B cell (primary cell): ENCODE results near the gene CDH13. TPM values are rescaled to one million over a fixed set of nuclear protein-coding genes. Genes with fewer than 3 reads are reported as not detected.

Experiments
- ATAC-seq: fragments of 200-7000 bp; cut with Tn5 transposase; one replicate; pipeline ENCODE4 v1.10.0; 2021; ENCODE audit warnings: low read depth, mild to moderate bottlenecking, moderate number of reproducible peaks, moderate library complexity
- CTCF ChIA-PET: fragments of 350-600 bp; sonication (Branson Sonifier 250); formaldehyde crosslinking; loops from one replicate; lab custom pipeline; 2021; ENCODE audit warnings: antibody characterized with exemption, inconsistent platforms; lab: Charles Lee
- POLR2A ChIA-PET: fragments of 350-600 bp; sonication (Branson Sonifier 250); formaldehyde crosslinking; loops from one replicate; lab custom pipeline; 2021; ENCODE audit warnings: antibody characterized with exemption; lab: Charles Lee
- DNase-seq: peaks from one replicate; pipeline ENCODE4 v3.0.0; 2013
- H2AFZ ChIP-seq: 2 replicates; pipeline ENCODE4 v1.6.1; 2012; ENCODE audit warnings: mild to moderate bottlenecking, low read depth, low read length; ENCODE audit not compliant: insufficient read depth, poor library complexity, severe bottlenecking
- H3K27ac ChIP-seq, 2 donors: 1 replicate in 1 of 2; 2 replicates in 1 of 2; pipeline ENCODE4 v1.5.1; 2012 to 2013; ENCODE audit warnings: low read length in 2 of 2, mild to moderate bottlenecking in 2 of 2, moderate library complexity in 1 of 2
- H3K27me3 ChIP-seq, 4 experiments: fragments of 200-600 bp in 1 of 4; sonication (generic) in 1 of 4; replicated peaks in 1 of 4; 1 replicate in 2 of 4; 2 replicates in 2 of 4; pipeline versions ENCODE4 v1.6.1 to v1.7.0; 2013 to 2016; ENCODE audit warnings: low read length in 3 of 4, mild to moderate bottlenecking in 2 of 4, mixed read lengths in 1 of 4, moderate library complexity in 1 of 4; ENCODE audit not compliant: insufficient read depth in 4 of 4, control insufficient read depth in 3 of 4; ENCODE audit errors: control extremely low read depth in 1 of 4
- H3K36me3 ChIP-seq, 2 experiments: replicated peaks in 1 of 2; 1 replicate in 1 of 2; 2 replicates in 1 of 2; pipeline versions ENCODE4 v1.6.1 to v1.7.1; 2013; ENCODE audit warnings: low read length in 1 of 2; ENCODE audit not compliant: insufficient read depth in 2 of 2, control insufficient read depth in 1 of 2; ENCODE audit errors: control extremely low read depth in 1 of 2, extremely low read depth in 1 of 2
- H3K4me1 ChIP-seq, 2 donors: fragments of 200-600 bp in 1 of 2; sonication (generic) in 1 of 2; 1 replicate in 1 of 2; 2 replicates in 1 of 2; pipeline versions ENCODE4 v1.5.1 to v1.6.1; 2013 to 2017; ENCODE audit warnings: low read length in 2 of 2; ENCODE audit not compliant: control insufficient read depth in 2 of 2, insufficient read depth in 2 of 2
- H3K4me2 ChIP-seq: replicated peaks from 2 replicates; pipeline ENCODE3; 2012; ENCODE audit warnings: mild to moderate bottlenecking, low read depth, low read length; ENCODE audit not compliant: poor library complexity, severe bottlenecking
- H3K4me3 ChIP-seq, 5 experiments: fragments of 200-600 bp in 1 of 5; sonication (generic) in 1 of 5; 1 replicate in 3 of 5; 2 replicates in 2 of 5; pipeline versions ENCODE4 v1.5.1 to v1.7.0; 2011 to 2016; ENCODE audit warnings: low read length in 4 of 5, mild to moderate bottlenecking in 4 of 5, low read depth in 2 of 5, control low read depth in 1 of 5, moderate library complexity in 1 of 5; ENCODE audit not compliant: insufficient read depth in 1 of 5; ENCODE audit errors: control extremely low read depth in 1 of 5, extremely low read depth in 1 of 5
- H3K79me2 ChIP-seq: fragments of 200-600 bp; sonication (generic); one replicate; pipeline ENCODE4 v1.6.0; 2016; ENCODE audit warnings: low read length; ENCODE audit not compliant: control insufficient read depth, insufficient read depth
- H3K9ac ChIP-seq: fragments of 200-600 bp; sonication (generic); 2 replicates; pipeline ENCODE4 v1.6.1; 2017; ENCODE audit warnings: mild to moderate bottlenecking, low read length, moderate library complexity
- H3K9me3 ChIP-seq, 3 donors: one replicate each; pipeline versions ENCODE4 v1.6.1 to v1.7.1; 2013; ENCODE audit warnings: low read length in 2 of 3; ENCODE audit not compliant: control insufficient read depth in 2 of 3, insufficient read depth in 1 of 3; ENCODE audit errors: control extremely low read depth in 1 of 3
- H4K20me1 ChIP-seq: 2 replicates; pipeline ENCODE4 v1.6.0; 2012; ENCODE audit warnings: mild to moderate bottlenecking, low read length; ENCODE audit not compliant: insufficient read depth, control insufficient read depth, poor library complexity, severe bottlenecking
- H3K27ac Mint-ChIP-seq: one replicate; pipeline ENCODE4 v1.8.0; 2021; ENCODE audit warnings: mixed read lengths
- H3K27me3 Mint-ChIP-seq: one replicate; pipeline ENCODE4 v1.8.0; 2021; ENCODE audit warnings: mixed read lengths
- H3K4me1 Mint-ChIP-seq: one replicate; pipeline ENCODE4 v1.8.0; 2021; ENCODE audit warnings: mixed read lengths
- H3K4me3 Mint-ChIP-seq: one replicate; pipeline ENCODE4 v1.8.0; 2021; ENCODE audit warnings: mixed read lengths
- H3K9me3 Mint-ChIP-seq: one replicate; pipeline ENCODE4 v1.8.0; 2022; ENCODE audit warnings: mixed read lengths; ENCODE audit not compliant: insufficient read depth
- EZH2 ChIP-seq: IDR thresholded peaks from 2 replicates; pipeline ENCODE4 v1.6.1; 2012; ENCODE audit warnings: borderline replicate concordance, low read depth, mild to moderate bottlenecking, moderate library complexity, low read length; ENCODE audit not compliant: insufficient read depth, poor library complexity, severe bottlenecking
- WGBS: methylation state at CpG from one replicate; pipeline ENCODE4 v1.1.5; 2013; ENCODE audit warnings: missing lambda C conversion rate; ENCODE audit not compliant: insufficient coverage; 5-methylcytosine and 5-hydroxymethylcytosine counted together
- intact Hi-C: fragments of 100-400 bp; cut with micrococcal nuclease; formaldehyde crosslinking; loops from one replicate; pipeline ENCODE4 v1.10.0; 2022
- polyA plus RNA-seq: library from polyadenylated mRNA; depleted of rRNA; stranded (reverse); fragments of >200 nt; gene quantifications from 2 replicates; pipeline ENCODE4 v1.2.3, GENCODE V29; 2012
- total RNA-seq, 2 donors: library from RNA; stranded (reverse); fragments of 120-200 nt in 1 of 2; gene quantifications; 1 replicate in 1 of 2; 2 replicates in 1 of 2; pipeline versions ENCODE4 v1.2.3 to v1.2.4, GENCODE V29; 2013 to 2022
- TF ChIP-seq, protein P1 (sequence below): fragments of 200-600 bp; IDR thresholded peaks from one replicate; pipeline ENCODE4 v1.8.0; 2022; ENCODE audit warnings: antibody characterized with exemption, mild to moderate bottlenecking

Gene CDH13
- total and polyA plus RNA-seq, 2 donors (not counting 1 experiment from before 2014, with no cell fraction given), result not detected

DNA sequence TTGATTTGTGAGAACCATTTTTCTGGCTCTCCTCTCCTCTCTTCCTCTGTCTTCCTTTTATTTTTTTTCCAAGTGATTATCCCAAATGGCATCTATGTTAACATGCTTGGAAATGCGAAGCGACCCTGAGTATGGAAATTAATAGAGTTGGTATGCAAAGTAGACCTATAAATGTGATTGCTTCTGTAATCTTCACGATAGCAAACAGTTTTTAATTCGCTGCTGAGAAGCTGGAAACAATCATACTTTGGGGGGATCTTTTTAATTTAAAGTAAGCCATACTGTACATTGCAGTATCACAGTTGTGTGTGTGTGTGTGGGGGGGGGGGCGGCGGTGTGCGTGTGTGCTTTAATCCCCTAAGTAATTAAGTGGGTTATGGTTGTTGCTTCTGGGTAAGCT, 233.3 kb downstream of the CDH13 start:
- WGBS, result no CpG with 5 or more reads among the region's 7 CpGs
- H3K27ac Mint-ChIP-seq, result no peak overlapping the region

DNA sequence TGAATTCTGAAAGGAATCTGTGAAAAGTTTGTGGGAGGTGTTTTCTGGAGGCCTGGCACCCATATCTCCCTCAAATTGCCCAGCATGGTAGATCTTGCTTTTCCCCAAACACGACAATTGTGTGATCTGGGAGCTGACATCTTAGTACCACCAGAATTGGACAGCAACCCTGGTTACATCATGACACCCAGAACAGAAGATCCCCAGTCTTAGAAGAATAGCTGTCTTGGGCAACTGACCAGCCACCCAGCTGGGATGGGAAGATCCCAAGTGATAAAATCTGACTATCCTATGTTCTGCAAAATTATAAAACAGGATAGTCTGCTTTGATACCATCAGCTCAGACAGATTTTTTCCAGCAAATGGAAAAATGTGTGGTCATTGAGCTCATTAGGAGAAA, 235.3 kb downstream of the CDH13 start:
- no peak overlapping the region for H3K4me2 ChIP-seq
- no peaks in the 10 kb centered on the region for H3K27me3 ChIP-seq
- H3K79me2 ChIP-seq, result no peaks in the 10 kb centered on the region
- Mint-ChIP-seq H3K27me3 (no peaks in the 10 kb centered on the region), H3K27ac (no peak overlapping the region), H3K4me1 (no peaks in the 10 kb centered on the region), H3K9me3 (peaks cover 8% of the 10 kb centered on the region), H3K4me3 (no peak overlapping the region)
- H3K9me3 ChIP-seq, result peaks cover 0 to 8% (median 8%) of the 10 kb centered on the region in 3 donors
- no peaks in the 10 kb centered on the region for H3K4me1 ChIP-seq
- no peak overlapping the region for H3K27ac ChIP-seq
- no peaks in the 10 kb centered on the region for H3K36me3 ChIP-seq
- no peak for DNase-seq
- no peak overlapping the region for H2AFZ ChIP-seq
- POLR2A ChIA-PET, result no interaction called here
- whole genome bisulfite sequencing, result 80% methylated on average over 1 of the region's 1 CpG
- no peak overlapping the region for H3K4me3 ChIP-seq
- intact Hi-C loops, result no loop called here
- H4K20me1 ChIP-seq, result no peaks in the 10 kb centered on the region
- TF ChIP-seq, protein P1, sequence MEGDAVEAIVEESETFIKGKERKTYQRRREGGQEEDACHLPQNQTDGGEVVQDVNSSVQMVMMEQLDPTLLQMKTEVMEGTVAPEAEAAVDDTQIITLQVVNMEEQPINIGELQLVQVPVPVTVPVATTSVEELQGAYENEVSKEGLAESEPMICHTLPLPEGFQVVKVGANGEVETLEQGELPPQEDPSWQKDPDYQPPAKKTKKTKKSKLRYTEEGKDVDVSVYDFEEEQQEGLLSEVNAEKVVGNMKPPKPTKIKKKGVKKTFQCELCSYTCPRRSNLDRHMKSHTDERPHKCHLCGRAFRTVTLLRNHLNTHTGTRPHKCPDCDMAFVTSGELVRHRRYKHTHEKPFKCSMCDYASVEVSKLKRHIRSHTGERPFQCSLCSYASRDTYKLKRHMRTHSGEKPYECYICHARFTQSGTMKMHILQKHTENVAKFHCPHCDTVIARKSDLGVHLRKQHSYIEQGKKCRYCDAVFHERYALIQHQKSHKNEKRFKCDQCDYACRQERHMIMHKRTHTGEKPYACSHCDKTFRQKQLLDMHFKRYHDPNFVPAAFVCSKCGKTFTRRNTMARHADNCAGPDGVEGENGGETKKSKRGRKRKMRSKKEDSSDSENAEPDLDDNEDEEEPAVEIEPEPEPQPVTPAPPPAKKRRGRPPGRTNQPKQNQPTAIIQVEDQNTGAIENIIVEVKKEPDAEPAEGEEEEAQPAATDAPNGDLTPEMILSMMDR, result no peak
- TF ChIP-seq EZH2, result no peak
- H3K9ac ChIP-seq, result no peak overlapping the region
- CTCF ChIA-PET, result no interaction called here
- no peak for ATAC-seq

More for the DNA sequence above, 233.3 kb downstream of the CDH13 start:
- no peaks in the 10 kb centered on the region for H3K36me3 ChIP-seq
- Mint-ChIP-seq H3K4me3 (no peak overlapping the region), H3K9me3 (peaks cover 5% of the 10 kb centered on the region), H3K27me3 (no peaks in the 10 kb centered on the region), H3K4me1 (no peaks in the 10 kb centered on the region)
- DNase-seq (no peak), ATAC-seq (no peak)
- TF ChIP-seq, protein P1, result no peak
- no peak for TF ChIP-seq EZH2
- H3K9ac ChIP-seq, result no peak overlapping the region
- H3K79me2 ChIP-seq, result no peaks in the 10 kb centered on the region
- H3K4me3 ChIP-seq, result no peak overlapping the region
- peaks cover 0 to 3% (median 3%) of the 10 kb centered on the region in 3 donors for H3K9me3 ChIP-seq
- no peak overlapping the region for H3K27ac ChIP-seq
- POLR2A ChIA-PET, result no interaction called here
- H3K4me2 ChIP-seq, result no peak overlapping the region
- no peaks in the 10 kb centered on the region for H4K20me1 ChIP-seq
- CTCF ChIA-PET, result no interaction called here
- H3K27me3 ChIP-seq, result no peaks in the 10 kb centered on the region
- no peaks in the 10 kb centered on the region for H3K4me1 ChIP-seq
- intact Hi-C loops, result no loop called here
- no peak overlapping the region for H2AFZ ChIP-seq
